Measurements from ENCODE around the gene OLFML3.

OLFML3 gene

GRCh38 chr1:113950908-113951307 is 28.4 kb upstream of the OLFML3 start:
- DNase-seq = no peak

GRCh38 chr1:113951719-113952118 is 27.6 kb upstream of the OLFML3 start:
- no peak for DNase-seq

GRCh38 chr1:113957984-113958383 is 21.3 kb upstream of the OLFML3 start:
- DNase-seq = no peak

- no peak for DNase-seq
Observed at GRCh38 chr1:113958691-113959090, 20.6 kb upstream of the OLFML3 start.

GRCh38 chr1:113963281-113963906 is 15.9 kb upstream of the OLFML3 start:
- DNase-seq = no peak

- no peak for DNase-seq
Observed at GRCh38 chr1:113965703-113966412, 13.4 kb upstream of the OLFML3 start.

- DNase-seq = no peak
Observed at GRCh38 chr1:113972954-113973353, 6.3 kb upstream of the OLFML3 start.

- DNase-seq = no peak
Observed at GRCh38 chr1:113975211-113975895, 3.9 kb upstream of the OLFML3 start.

GRCh38 chr1:113976609-113977278 is 2.5 kb upstream of the OLFML3 start:
- no peak for DNase-seq

GRCh38 chr1:113977906-113978305 is 1.4 kb upstream of the OLFML3 start:
- no peak for DNase-seq

GRCh38 chr1:113980110-113980509 is 836 bp downstream of the OLFML3 start:
- DNase-seq = no peak

- DNase-seq = no peak
Observed at GRCh38 chr1:113981962-113982931, 3.0 kb downstream of the OLFML3 start.

- DNase-seq = no peak
Observed at GRCh38 chr1:113982949-113983348, 3.7 kb downstream of the OLFML3 start.

- no peak for DNase-seq
Observed at GRCh38 chr1:113983391-113983790, 4.1 kb downstream of the OLFML3 start.

- no peak for DNase-seq
Observed at GRCh38 chr1:113983826-113984225, 4.6 kb downstream of the OLFML3 start.

GRCh38 chr1:113984710-113985109 is 5.4 kb downstream of the OLFML3 start:
- no peak for DNase-seq

GRCh38 chr1:113986802-113987201 is 7.5 kb downstream of the OLFML3 start:
- DNase-seq = no peak

- DNase-seq = no peak
Observed at GRCh38 chr1:113987259-113987658, 8.0 kb downstream of the OLFML3 start.

GRCh38 chr1:113990530-113990929 is 11.3 kb downstream of the OLFML3 start:
- DNase-seq = no peak

GRCh38 chr1:113990961-113991360 is 11.7 kb downstream of the OLFML3 start:
- DNase-seq = no peak

- DNase-seq = no peak
Observed at GRCh38 chr1:113991467-113991997, 12.3 kb downstream of the OLFML3 start.

GRCh38 chr1:113993072-113993471 is 13.8 kb downstream of the OLFML3 start:
- DNase-seq = no peak
